ENCODE results near the gene SNX9. TPM values are rescaled to one million over a fixed set of nuclear protein-coding genes. Genes with fewer than 3 reads are reported as not detected.
A peak's percentile ranks its signal among the peaks of the same experiment; 100 is the strongest.

Gene SNX9
- total and polyA plus RNA-seq, 2 of the 4 experiments (the other 2 are of a cell fraction), result 35.3 to 41.2 TPM

DNA sequence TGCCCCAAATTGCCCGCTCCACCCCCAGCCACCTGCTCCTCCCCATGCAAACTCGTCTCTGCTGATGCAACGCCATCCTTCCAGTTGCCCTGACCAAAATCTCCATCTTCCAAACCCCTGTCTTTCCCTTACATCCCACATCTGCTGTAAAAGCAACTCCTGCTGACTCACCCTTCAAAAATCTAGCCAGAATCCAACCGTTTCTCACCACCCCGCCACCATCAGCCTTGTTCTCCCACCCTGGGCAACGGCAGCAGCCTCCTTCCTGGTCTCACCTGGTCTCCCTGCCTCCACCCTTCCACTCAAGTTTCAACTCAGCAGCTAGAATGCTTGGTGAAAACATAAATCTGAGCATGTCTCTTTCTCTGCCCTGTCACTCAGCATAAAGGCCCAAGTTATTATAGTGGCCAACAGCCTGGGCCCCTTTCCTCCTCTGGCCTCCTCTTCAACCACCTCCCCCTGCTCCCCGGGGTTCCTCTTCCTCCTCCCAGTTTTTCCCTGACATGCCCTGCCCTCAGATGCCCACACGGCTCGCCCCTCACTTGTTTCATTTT lies 151.4 kb downstream of the SNX9 start:
- H2BK5ac ChIP-seq (ENCODE audit: low read depth, low read length, poor library complexity, severe bottlenecking), result no peak overlapping the region
- H3K4me2 ChIP-seq (ENCODE audit: low read depth, low read length), result no peak overlapping the region
- H3K9me1 ChIP-seq (ENCODE audit: insufficient read depth, low read length), result peaks cover 5% of the 10 kb centered on the region
- H3K9me3 ChIP-seq (ENCODE audit: control insufficient read depth, insufficient read depth, low read length), result no peaks in the 10 kb centered on the region
- H4K20me1 ChIP-seq (ENCODE audit: insufficient read depth, low read length), result no peaks in the 10 kb centered on the region
- 0 out of 4 replicates have a peak overlapping the region, but pooled peaks of 1 of the 2 experiments have one; percentile 7 for H4K8ac ChIP-seq (ENCODE audit: low read depth in 2 of 2, low read length in 2 of 2)
- no peak overlapping the region for H3K18ac ChIP-seq (ENCODE audit: low read depth, low read length)
- H2BK120ac ChIP-seq (ENCODE audit: low read depth, low read length), result peak overlapping the region; percentile 23
- H2AK9ac ChIP-seq (replicated peaks; ENCODE audit: low read depth, low read length, poor library complexity), result peak overlapping the region; percentile 68
- no peak overlapping the region for H3K23ac ChIP-seq (ENCODE audit: low read depth, low read length)
- no peak overlapping the region for H3K4me3 ChIP-seq (ENCODE audit: insufficient read depth, low read depth, low read length)
- ChIA-PET CTCF (no interaction called here), POLR2A (ENCODE audit: unreplicated experiment) (no interaction called here)
- H3K14ac ChIP-seq (replicated peaks; ENCODE audit: low read depth, low read length), result peak overlapping the region; percentile 32; the same call in 1 of the 2 replicates
- in situ Hi-C loops (cut with MboI; ENCODE audit: low sequenced_read_pairs) (no loop called here), dilution Hi-C loops (cut with HindIII; ENCODE audit: low sequenced_read_pairs, unreplicated experiment) (no loop called here), intact Hi-C loops (cut with micrococcal nuclease) (no loop called here)
- 64% methylated on average over 7 of the region's 9 CpGs; no CpG with 5 or more reads in 1 of the 2 experiments for WGBS, 2 experiments (ENCODE audit: extremely low coverage in 2 of 2, insufficient read length in 1 of 2)
- peak overlapping the region; percentile 13; the same call in 1 of the 2 replicates for H4K91ac ChIP-seq (ENCODE audit: insufficient read depth, low read depth, low read length)
- peak overlapping the region; percentile 3 for H2AK5ac ChIP-seq (ENCODE audit: low read depth, low read length)
- H3K4ac ChIP-seq (ENCODE audit: low read depth, low read length), result peak overlapping the region; percentile 17
- no peak overlapping the region for H3K56ac ChIP-seq (ENCODE audit: extremely low read depth, insufficient read depth, low read length)
- no TSS peak for BruUV-seq (replicated peaks)
- H2BK20ac ChIP-seq (ENCODE audit: low read depth, low read length), result peak overlapping the region; percentile 65
- H3K36me3 ChIP-seq (ENCODE audit: control insufficient read depth, insufficient read depth, low read length), result no peaks in the 10 kb centered on the region
- no peak overlapping the region for H3K9ac ChIP-seq (ENCODE audit: low read depth, low read length)
- TF ChIP-seq RCOR1 (IDR thresholded peaks at IDR 0.05; ENCODE audit: insufficient replicate concordance, low read length), result no peak
- TF ChIP-seq USF2 (IDR thresholded peaks at IDR 0.05; ENCODE audit: low read depth, low read length), result no peak
- TF ChIP-seq CHD1 (IDR thresholded peaks at IDR 0.05; ENCODE audit: low read depth, low read length), result no peak
- TF ChIP-seq SMC3 (IDR thresholded peaks at IDR 0.05; ENCODE audit: low read depth, low read length), result no peak
- no peak for TF ChIP-seq RAD21 (IDR thresholded peaks at IDR 0.05; ENCODE audit: low read length)
- no peak for TF ChIP-seq POLR2A (IDR thresholded peaks at IDR 0.05; ENCODE audit: low read depth, low read length)
- TF ChIP-seq RFX5 (IDR thresholded peaks at IDR 0.05; ENCODE audit: low read depth, low read length), result no peak
- TF ChIP-seq CEBPB (IDR thresholded peaks at IDR 0.05; ENCODE audit: low read depth, low read length), result no peak
- TF ChIP-seq MXI1 (IDR thresholded peaks at IDR 0.05; ENCODE audit: borderline replicate concordance, low read depth, low read length), result no peak
- TF ChIP-seq MAFK (IDR thresholded peaks at IDR 0.05; ENCODE audit: low read depth, low read length), result no peak
- TF ChIP-seq MAZ (IDR thresholded peaks at IDR 0.05; ENCODE audit: borderline replicate concordance, low read depth, low read length), result no peak
- TF ChIP-seq FOS (IDR thresholded peaks at IDR 0.05; ENCODE audit: low read depth, low read length), result no peak
- TF ChIP-seq NFE2L2 (IDR thresholded peaks at IDR 0.05; ENCODE audit: low read depth, low read length), result no peak
- TF ChIP-seq BHLHE40 (IDR thresholded peaks at IDR 0.05; ENCODE audit: low read depth, low read length), result no peak
- TF ChIP-seq, protein P1, sequence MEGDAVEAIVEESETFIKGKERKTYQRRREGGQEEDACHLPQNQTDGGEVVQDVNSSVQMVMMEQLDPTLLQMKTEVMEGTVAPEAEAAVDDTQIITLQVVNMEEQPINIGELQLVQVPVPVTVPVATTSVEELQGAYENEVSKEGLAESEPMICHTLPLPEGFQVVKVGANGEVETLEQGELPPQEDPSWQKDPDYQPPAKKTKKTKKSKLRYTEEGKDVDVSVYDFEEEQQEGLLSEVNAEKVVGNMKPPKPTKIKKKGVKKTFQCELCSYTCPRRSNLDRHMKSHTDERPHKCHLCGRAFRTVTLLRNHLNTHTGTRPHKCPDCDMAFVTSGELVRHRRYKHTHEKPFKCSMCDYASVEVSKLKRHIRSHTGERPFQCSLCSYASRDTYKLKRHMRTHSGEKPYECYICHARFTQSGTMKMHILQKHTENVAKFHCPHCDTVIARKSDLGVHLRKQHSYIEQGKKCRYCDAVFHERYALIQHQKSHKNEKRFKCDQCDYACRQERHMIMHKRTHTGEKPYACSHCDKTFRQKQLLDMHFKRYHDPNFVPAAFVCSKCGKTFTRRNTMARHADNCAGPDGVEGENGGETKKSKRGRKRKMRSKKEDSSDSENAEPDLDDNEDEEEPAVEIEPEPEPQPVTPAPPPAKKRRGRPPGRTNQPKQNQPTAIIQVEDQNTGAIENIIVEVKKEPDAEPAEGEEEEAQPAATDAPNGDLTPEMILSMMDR (conservative IDR thresholded peaks at IDR 0.05; ENCODE audit: low read depth, low read length), result no peak
- no peak overlapping the region for H3K27ac ChIP-seq (ENCODE audit: insufficient read depth, low read length)
- DNase-seq, result peak; percentile 65
- H3K4me1 ChIP-seq (ENCODE audit: control insufficient read depth, insufficient read depth, low read length), result peaks cover 2% of the 10 kb centered on the region
- no peaks in the 10 kb centered on the region for H3K79me1 ChIP-seq (ENCODE audit: low read depth in 1 of 2, low read length in 2 of 2)
- H2BK15ac ChIP-seq (ENCODE audit: low read depth, low read length), result no peak overlapping the region
- H2AFZ ChIP-seq (replicated peaks; ENCODE audit: low read length, poor library complexity), result peak overlapping the region; percentile 11
- ATAC-seq (ENCODE audit: low read depth), result peak; percentile 54
- no peaks in the 10 kb centered on the region for H3K27me3 ChIP-seq (ENCODE audit: control insufficient read depth, insufficient read depth, low read length)
- no peak overlapping the region for H4K5ac ChIP-seq (ENCODE audit: low read depth, low read length)

All from IMR-90 (cell line).